ENCODE data around the gene ABLIM1.

The ABLIM1 gene

DNA sequence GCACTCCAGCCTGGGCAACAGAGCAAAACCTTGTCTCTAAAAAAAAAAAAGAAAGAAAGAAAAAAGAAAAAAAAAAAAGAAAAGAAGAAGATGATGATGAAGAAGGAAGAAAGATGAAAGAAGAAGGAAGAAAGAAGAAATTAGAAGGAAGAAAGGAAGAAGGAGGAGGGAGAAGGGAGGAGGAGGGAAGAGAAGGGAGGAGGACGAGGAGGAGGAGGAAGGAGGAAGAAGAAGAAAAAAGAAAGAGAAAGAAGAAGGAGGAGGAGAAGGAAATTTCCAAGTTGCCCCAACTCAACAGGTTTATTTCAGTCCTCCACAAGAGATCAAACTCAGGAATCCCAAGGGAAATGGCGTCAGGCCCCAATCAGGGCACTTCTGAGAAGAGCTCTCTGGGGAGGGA is 115.7 kb downstream of the ABLIM1 start:
- no peak for DNase-seq

GRCh38 chr10:114541797-114542160 is 116.3 kb downstream of the ABLIM1 start:
- no peak for DNase-seq

DNA sequence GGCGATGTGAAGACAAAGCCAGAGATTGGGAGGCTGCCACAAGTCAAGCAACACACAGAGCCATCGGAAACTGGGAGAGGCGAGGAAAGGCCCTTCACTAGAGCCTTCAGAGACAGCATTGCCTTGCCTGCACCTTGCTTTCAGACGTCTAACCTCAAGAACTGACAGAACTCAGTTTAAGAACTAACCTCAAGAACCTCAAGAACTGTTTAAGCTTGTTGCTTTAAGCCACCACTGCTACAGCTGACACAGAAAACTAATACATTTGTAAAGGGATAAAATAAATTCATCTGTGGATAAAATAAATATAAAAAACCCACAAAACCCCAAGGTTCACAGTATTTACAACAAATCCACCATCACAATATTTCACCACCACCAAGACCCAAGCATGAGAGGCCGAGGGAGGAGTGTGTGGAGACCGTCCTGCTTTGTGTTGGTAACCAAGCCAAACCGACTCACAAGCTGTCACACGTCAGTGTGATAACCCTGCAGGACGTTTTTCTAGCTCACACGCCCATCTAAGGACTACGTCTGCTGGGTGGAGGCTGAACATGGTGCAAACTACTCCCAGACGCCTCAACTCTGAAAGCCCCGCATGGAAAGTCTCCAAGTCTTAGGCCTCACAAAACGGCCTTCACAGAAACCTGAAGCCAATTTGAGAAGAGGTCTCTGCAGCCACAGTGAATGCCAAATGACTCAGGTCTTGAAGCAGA is 116.8 kb downstream of the ABLIM1 start:
- DNase-seq, result peak; percentile 78

GRCh38 chr10:114540236-114540635 is 117.8 kb downstream of the ABLIM1 start:
- no peak for DNase-seq

DNA sequence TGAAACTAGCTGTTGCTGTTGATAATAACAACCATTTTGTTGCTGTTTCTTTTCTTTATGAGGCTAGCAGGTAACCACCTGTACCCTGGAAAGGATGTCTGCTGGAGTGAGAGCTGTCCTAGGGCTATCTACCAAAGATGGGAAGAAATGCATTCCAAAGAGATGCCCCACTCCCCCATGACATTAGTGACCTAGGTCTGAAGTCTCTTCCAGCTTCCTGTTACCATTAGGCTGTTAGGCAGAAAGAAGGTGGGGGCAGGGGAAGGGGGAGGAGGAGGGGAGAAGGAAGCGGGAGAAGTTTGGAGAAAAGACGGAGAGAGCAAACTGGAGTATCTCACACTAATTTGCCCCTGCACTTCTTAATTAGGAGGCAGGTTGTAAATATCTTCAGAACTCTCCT is 118.5 kb downstream of the ABLIM1 start:
- DNase-seq, result no peak

- no peak for DNase-seq
Measured at GRCh38 chr10:114538181-114538906, 119.7 kb downstream of the ABLIM1 start.

GRCh38 chr10:114537736-114538135 is 120.3 kb downstream of the ABLIM1 start:
- DNase-seq, result no peak

- DNase-seq, result no peak
Measured at GRCh38 chr10:114534571-114534981, 123.5 kb downstream of the ABLIM1 start.

DNA sequence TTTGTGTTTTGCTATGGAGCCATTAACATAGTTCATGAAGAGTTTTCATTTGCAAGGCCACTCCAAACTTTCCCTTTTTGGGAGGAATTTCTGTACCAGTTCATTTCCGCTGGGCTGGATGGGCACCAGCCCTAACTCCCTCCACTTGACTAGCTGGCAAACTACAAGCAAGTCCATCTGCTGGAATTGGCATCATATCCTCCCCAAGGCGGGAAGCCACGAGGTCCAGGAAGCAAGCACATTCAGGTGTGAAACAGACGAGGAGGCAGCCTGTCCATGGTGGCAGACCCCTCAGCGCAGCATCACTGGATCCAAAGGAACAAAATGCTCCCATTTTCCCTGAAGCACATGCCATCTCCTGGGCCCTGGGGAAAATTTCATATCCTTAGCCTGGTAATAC is 125.8 kb downstream of the ABLIM1 start:
- DNase-seq, result no peak

DNA sequence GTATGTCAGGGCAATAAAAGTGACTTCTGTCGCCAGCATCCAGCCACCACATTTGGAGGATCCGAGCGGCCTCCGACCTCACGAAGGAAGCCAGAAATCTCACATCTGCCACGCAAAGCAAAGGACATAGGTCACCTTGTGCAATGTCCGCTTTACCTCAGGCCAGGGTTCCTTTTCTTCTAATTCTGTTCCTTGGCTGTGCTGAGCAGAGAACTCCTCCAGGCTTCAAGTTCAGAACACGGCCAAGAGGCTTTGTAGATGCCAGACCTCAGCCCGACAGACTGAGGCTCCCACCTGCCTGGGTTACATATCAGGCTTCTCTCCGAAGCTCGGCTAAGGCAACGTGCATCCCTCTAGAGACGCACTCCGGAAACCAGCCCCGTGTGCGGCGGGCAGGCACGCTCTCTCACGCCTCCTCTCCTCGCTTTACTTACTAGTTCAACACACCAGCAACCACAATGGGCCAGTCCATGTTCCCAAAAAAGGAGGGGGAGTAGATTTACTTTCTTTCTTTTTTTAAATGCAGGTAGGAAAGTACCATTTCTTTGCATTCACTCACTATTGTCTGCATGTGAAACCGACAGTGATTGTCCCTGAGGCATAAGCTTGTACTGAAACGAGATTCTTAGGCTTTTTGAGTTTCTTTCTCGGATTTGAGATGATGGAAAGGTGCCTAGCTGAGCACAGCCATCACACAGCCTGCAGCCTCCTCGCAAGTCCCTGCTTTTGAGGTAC is 131.4 kb downstream of the ABLIM1 start:
- DNase-seq, result peak; percentile 73

DNA sequence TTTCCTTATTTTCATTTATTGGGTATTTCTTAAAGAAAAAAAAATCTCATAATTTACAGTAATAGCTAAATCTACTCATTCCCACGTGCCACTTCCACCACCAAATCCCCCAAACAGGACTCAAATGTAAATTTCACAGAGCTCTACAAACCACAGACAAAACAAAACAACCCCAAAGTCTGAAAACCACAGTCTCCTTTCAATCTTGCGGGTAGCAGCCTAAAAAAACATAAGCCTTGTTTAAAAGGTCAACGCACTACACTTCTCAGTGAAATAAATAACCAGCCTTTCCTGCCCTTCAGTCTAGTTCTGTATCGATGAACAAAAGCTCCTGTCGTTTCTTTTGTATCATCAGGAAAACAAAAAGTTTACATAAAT is 132.0 kb downstream of the ABLIM1 start:
- peak; percentile 42 for DNase-seq

GRCh38 chr10:114525368-114525949 is 132.6 kb downstream of the ABLIM1 start:
- DNase-seq, result no peak

DNA sequence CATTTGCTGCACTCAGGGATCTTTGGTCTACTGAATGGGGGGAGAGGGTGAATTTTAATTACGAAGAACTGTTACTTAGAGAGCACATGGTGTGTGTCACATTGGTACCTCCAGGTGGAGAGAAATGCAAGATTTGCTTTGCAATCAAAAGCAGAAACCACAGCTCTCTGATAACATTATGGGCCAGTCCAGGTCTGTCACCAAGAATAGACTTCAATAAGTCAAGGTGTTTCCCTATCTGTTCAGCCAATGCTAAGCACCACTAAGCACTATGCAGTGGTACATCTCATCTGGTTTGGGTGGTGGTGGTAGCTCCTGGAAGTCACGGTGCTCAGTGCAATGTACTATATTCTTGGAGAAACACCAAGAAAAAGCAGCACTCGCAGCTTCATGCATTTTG is 134.2 kb downstream of the ABLIM1 start:
- no peak for DNase-seq

- no peak for DNase-seq
Measured at GRCh38 chr10:114521255-114521654, 136.8 kb downstream of the ABLIM1 start.

DNA sequence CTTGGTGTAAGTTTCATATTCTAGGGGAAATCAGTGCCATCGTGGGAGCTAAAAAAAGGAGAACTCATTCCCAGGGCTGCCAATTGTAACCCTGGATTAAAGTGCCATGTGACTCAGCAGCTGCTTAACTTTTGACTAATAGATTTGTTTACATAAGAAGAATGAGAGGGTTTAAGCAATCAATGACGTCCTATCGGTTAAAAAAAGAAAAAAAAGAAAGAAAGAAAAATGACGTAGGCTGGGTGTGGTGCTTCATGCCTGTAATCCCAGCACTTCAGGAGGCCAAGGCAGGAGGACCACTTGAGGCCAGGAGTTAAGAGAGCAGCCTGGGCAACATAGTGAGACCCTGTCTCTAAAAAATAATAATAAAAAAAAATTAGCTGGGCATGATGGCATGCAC is 137.6 kb downstream of the ABLIM1 start:
- DNase-seq, result peak; percentile 90

- DNase-seq, result no peak
Measured at GRCh38 chr10:114519756-114520293, 138.2 kb downstream of the ABLIM1 start.

DNA sequence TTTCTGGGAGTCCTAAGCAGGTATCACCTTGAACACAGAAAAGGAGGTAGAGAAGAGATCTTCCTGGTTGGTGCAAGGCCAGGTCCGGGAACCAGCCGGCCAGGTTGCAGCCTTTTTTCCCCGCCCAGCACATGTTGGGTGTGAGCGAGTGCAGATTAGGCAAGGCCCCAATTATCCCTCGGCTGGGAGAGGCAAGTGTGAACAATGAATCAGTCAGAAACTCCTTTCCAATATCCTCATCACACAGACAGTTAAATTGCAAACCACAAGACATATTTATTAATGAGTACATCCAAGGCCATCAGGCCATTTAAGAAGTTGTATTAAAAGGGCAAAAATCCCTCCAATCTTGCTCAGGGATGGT is 138.8 kb downstream of the ABLIM1 start:
- no peak for DNase-seq

DNA sequence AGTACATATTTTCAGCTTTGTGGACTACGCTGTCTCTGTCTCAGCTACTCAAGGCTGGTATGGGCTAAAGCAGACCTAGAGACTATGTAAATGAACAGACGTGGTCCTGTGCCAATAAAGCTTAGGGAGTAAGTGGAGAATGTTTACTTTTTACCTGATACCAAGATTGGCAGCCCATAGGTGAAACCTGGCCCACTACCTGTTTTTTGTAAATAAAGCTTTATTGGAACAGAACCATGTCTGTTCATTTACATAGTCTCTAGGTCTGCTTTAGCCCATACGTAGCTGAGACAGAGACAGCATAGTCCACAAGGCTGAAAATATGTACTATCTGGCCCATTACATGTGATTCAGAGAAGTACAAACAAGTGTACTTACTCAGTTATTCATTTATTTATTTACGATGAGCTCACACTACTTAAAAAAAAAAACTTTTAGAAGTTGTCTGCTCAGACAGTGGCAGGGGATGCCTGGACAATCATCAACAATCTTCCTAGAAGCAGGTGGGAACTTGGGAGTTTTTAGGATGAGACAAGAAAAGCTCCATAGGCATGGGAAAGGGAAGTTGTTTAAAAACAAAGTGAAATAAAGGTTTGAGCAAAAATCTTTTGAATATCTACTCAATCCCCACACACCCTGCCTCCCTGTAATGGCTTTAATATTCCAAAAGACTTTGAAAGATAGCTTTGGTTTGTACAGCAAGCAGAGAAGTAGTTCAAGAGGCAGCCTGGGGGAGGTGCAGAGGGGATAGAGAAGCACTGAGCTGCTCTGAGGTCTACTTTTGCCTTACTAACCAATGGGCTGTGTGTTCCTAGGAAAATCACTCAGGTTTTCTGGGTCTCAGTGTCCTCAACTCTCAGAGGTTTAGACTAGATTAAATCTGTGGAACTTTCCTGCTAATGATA is 139.4 kb downstream of the ABLIM1 start:
- DNase-seq, result no peak

GRCh38 chr10:114517368-114518250 is 140.5 kb downstream of the ABLIM1 start:
- no peak for DNase-seq

GRCh38 chr10:114516356-114516755 is 141.7 kb downstream of the ABLIM1 start:
- no peak for DNase-seq
